GM21390 (cell line): Measurements from ENCODE around the gene POLG.

Experiments
- ATAC-seq: cut with Tn5 transposase; IDR thresholded peaks from one replicate; pipeline ENCODE4 v1.9.1; 2021; ENCODE audit not compliant: unreplicated experiment

The POLG gene

DNA sequence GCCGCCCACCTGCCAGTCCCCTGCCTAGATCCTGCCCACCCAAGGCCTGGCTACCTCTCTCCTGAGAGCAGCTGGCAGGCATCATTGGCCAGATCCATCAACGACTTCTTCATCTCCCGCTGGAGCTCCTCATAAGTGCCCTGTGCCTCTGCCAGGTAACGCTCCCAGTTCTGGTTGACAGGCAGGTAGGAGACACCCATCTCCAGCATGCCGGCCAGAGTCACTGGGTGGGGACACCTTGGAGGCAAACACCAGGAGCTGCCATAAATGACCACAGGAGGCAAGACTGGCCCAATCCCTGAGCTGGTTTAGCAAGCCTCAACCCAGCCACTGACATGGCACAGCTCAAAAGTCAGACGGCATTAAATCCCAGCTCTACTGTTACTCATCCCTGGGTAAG is 7.5 kb downstream of the POLG start:
- no peak for ATAC-seq

DNA sequence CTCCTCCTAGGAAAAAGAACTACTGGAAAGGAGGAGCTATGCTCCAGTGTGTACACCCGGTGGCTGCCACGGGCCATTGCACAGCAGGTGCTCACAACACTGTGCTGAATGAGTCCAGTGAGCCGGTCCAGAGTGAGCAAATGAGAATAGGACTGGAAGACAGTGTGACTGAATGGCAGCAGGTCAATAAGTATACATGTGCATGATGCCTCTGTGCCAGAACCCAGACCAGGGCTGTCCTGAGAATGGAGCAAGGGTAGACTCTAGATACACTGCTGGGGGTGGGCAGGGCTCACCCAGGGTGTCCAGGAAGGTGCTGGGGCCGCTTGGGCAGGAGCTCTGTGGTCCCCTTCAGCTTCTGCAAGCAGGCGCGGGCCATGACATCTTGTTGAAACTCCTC is 8.3 kb downstream of the POLG start:
- ATAC-seq: no peak

- no peak for ATAC-seq
Measured at GRCh38 chr15:89325039-89325803, 9.4 kb downstream of the POLG start.

DNA sequence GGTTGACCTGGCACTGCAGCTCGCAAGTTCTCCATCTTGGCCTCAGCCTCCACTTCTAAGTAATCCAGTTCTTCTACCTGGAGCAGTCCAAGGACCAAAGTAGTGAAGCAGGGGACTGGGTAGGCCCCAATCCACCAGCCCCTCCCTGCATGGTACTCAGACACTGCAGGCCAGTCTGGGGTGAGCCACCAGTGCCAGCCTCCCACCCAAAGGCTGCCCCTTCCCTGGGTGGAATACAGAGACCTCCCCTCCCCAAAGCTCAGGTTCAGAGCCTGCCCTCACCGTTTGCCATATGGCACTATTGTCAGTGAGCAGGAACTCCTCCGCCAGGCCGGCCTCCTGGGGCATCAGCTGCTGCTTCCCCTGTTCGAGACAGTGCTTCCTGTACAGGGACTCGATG is 10.8 kb downstream of the POLG start:
- ATAC-seq: no peak

DNA sequence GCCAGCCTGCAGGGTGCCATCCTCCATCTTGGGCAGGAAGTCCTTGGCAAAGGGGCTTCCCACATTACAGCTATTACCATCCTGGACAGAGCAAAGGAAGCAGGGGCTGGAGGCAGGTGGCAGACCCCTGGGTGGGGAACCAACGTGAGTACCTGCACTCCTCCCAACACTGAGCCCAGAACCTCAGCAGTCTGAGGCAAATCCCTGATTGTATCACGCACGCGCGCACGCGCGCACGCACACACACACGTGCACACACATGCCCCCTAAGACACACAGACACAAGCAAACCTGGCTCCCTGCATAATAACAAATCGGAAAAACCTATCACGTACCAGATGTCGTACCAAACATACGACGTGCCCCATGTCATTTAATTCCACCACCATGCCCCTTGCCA is 11.8 kb downstream of the POLG start:
- no peak for ATAC-seq

DNA sequence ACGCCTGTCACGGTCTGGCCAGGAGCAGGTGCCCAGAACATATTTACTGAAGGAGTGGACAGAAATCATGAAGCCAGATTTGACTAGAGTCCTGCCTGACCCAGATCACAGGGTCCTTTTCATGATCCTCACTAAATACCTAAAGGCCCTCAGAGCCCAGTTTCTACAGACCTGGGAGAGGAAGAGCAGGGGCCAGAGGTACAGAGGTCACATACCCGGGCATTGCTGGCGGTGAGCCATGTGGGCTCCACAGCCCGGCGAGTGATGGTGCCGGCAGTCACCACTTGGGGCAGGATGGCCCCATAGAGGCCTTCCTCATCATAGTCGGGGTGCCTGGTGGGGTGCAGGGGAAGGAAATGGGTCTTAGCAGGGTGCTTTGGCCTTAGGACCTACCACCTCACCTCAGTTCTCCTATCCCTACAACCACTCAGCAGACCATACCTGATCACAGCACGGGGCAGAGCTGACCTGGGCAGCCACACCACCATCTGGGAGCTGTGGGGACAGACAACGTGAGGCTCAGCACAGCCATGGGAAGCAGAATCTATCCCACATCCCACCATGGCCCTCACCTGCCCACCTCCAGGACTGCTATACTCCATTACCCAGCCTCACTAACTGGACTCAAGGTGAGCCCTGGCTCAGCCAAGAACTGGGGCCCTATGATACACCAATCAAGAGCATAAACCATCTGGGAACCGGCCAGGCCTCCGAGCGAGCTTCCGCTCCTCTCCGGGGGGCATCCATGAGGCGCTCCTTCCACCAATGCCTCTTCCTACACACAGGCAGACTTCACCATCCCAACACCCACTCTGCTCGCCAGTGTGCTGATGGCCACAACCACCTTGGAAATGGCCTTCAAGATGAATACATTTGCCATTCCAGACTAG is 12.9 kb downstream of the POLG start:
- no peak for ATAC-seq

GRCh38 chr15:89320200-89320599 is 14.4 kb downstream of the POLG start:
- no peak for ATAC-seq

DNA sequence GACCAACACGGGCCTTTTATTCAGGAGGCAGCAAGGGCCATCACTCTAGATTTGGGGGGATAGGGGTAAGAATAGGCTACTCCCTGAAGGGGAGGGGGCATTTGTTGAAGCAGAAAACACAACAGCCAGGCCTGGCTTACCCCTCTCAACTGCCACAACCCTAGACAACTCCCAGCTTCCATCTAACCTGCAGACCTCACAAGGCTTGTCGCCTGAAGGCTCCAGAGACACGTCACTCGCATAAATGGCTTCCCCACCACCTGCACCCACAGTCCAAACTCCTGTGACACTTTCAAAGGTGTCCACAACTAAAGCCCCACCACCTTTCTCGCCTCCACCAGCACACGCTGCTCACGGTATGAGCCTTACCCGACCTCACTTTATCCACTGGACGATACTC is 14.9 kb downstream of the POLG start:
- no peak for ATAC-seq

GRCh38 chr15:89317186-89317720 is 17.4 kb downstream of the POLG start:
- ATAC-seq: no peak

GRCh38 chr15:89316504-89316903 is 18.1 kb downstream of the POLG start:
- no peak for ATAC-seq

DNA sequence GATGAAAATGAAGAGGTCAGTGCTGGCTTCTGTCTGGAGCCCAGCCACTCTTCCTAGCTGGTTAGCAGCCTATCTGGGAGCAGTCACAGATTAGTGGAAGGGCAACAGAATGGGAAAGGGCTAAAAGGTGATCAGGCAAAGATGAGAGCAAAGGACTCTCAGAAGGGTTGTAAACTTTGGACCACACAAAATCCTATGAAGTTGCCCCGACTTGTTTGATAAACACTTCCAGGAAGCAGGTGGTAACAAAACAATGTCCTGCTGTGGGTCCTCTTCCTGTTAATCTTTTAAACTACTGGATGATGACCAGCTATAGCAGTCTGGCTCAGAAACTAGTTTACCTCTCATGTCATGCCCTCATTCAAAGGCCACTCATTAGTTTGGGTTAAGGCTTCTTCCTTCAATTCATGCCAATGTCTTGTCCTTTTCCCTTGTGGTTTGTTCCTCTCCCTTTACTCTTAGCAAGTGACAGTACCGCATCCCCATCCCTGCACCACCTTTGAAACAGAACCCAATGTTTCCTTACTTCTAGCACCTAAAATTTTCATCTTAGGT is 19.2 kb downstream of the POLG start:
- ATAC-seq: no peak

GRCh38 chr15:89309993-89310392 is 24.6 kb downstream of the POLG start:
- no peak for ATAC-seq

DNA sequence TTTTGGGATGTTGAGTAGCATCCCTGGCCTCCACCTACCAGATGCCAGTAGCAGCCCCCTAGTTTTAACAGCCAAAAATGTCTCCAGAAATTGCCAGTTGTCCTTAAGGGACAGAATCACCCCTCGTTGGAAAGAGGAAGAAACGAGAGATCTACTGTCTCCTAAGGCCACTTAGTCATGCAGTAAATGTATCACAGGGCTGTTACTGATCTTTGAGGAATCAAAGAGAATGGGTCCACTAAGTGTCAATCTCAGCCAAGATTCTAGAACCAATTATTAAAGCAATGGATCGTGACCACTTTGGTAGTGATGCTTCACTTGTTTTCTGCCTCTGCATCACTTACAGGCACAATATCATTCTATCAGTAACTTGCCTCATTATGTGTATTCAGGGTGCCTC is 26.4 kb downstream of the POLG start:
- ATAC-seq: no peak

- no peak for ATAC-seq
Measured at GRCh38 chr15:89307791-89308190, 26.8 kb downstream of the POLG start.

DNA sequence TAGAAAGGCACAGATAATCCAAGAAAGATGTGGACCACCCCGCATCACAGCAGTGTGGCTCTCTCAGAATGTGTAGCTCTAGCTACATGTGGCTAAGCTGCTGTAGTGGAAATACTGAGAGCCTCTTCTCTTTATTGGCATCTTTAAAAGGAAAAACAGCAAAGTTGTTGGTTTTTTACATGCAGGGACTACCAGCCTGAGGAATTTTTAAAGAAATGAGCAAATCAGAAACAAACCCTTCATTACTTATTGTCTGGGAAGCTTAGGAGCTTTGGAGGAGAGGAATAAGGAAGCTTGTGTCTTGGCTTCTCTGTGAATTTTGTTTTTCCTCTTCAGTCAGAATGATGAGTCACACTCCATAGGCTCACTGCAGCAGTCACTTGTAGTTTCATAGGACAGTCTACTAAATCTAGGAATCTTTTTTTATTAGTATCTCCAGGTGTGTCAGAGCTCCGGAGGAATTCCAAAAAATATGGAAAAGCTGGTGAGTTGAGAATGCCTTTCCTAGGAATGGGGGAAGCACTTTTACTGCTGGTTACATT is 27.5 kb downstream of the POLG start:
- no peak for ATAC-seq

DNA sequence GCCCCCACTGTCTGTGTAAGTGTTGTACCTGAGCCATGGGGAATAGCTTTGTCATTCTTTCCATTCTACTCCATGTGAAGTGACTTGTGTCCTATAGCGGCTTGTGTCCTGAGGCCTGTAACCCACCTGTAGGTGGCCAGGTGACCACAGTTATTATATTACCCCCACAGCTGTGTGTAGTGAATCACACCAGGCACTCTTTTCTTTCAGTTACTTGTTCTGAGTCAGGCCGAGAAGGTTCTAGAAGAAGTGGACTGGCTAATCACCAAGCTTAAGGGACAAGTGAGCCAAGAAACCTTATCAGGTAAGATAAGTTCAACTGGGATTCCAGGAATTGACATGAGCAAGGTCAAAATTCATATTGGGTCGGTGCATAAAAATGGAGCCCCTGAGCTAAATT is 29.2 kb downstream of the POLG start:
- ATAC-seq: no peak

- no peak for ATAC-seq
Measured at GRCh38 chr15:89303986-89304385, 30.6 kb downstream of the POLG start.

- no peak for ATAC-seq
Measured at GRCh38 chr15:89301304-89302089, 33.1 kb downstream of the POLG start.

- no peak for ATAC-seq
Measured at GRCh38 chr15:89299896-89300295, 34.7 kb downstream of the POLG start.

- no peak for ATAC-seq
Measured at GRCh38 chr15:89293012-89293411, 41.6 kb downstream of the POLG start.
